NCI-H2029 (cell line): ENCODE measurements around the gene ENTHD1.
A peak's percentile ranks its signal among the peaks of the same experiment; 100 is the strongest.

Experiments used
- DNase-seq: peaks from one replicate; lab custom pipeline; 2025; lab: John Stamatoyannopoulos, UW

The ENTHD1 gene

GRCh38 chr22:39715778-39716495 is 177.6 kb downstream of the ENTHD1 start:
- no peak for DNase-seq

- DNase-seq: no peak
Measured at GRCh38 chr22:39714321-39714720, 179.2 kb downstream of the ENTHD1 start.

GRCh38 chr22:39713799-39714290 is 179.7 kb downstream of the ENTHD1 start:
- DNase-seq: no peak

GRCh38 chr22:39712751-39713525 is 180.6 kb downstream of the ENTHD1 start:
- no peak for DNase-seq

GRCh38 chr22:39712081-39712480 is 181.5 kb downstream of the ENTHD1 start:
- no peak for DNase-seq

GRCh38 chr22:39710380-39711150 is 183.0 kb downstream of the ENTHD1 start:
- no peak for DNase-seq

- no peak for DNase-seq
Measured at GRCh38 chr22:39707816-39708215, 185.7 kb downstream of the ENTHD1 start.

- no peak for DNase-seq
Measured at GRCh38 chr22:39707351-39707750, 186.2 kb downstream of the ENTHD1 start.

- DNase-seq: no peak
Measured at GRCh38 chr22:39706376-39707140, 187.0 kb downstream of the ENTHD1 start.

- no peak for DNase-seq
Measured at GRCh38 chr22:39705386-39705785, 188.2 kb downstream of the ENTHD1 start.

GRCh38 chr22:39703928-39704639 is 189.5 kb downstream of the ENTHD1 start:
- DNase-seq: no peak

- no peak for DNase-seq
Measured at GRCh38 chr22:39703091-39703490, 190.5 kb downstream of the ENTHD1 start.

- no peak for DNase-seq
Measured at GRCh38 chr22:39700565-39700964, 193.0 kb downstream of the ENTHD1 start.

- DNase-seq: peak; percentile 89
Measured at GRCh38 chr22:39699631-39700360, 193.8 kb downstream of the ENTHD1 start.

GRCh38 chr22:39697790-39698430 is 195.7 kb downstream of the ENTHD1 start:
- DNase-seq: no peak

GRCh38 chr22:39693943-39694500 is 199.5 kb downstream of the ENTHD1 start:
- no peak for DNase-seq
